A549 (cell line): ENCODE results near the gene ARHGEF28. TPM values are rescaled to one million over a fixed set of nuclear protein-coding genes. Genes with fewer than 3 reads are reported as not detected.

Experiments used
- ATAC-seq, 2 experiments: fragments of 200-7000 bp in 1 of 2; fragments of >200 bp in 1 of 2; cut with Nextera tagmentation in 1 of 2; cut with Tn5 transposase in 1 of 2; 3 replicates each; pipeline versions ENCODE4 v1.8.0 to v1.9.1; 2018 to 2020; ENCODE audit warnings: mild to moderate bottlenecking in 1 of 2, moderate library complexity in 1 of 2
- CTCF ChIA-PET: fragments of 300-600 bp; sonication (Branson Sonifier 250); formaldehyde crosslinking; extraction: SDS; loops from one replicate; lab custom pipeline; 2021; ENCODE audit warnings: antibody characterized with exemption, inconsistent platforms; lab: Yijun Ruan, JAX
- POLR2A ChIA-PET: fragments of 350-600 bp; formaldehyde crosslinking; extraction: SDS; loops from one replicate; lab custom pipeline; 2021; ENCODE audit warnings: antibody characterized with exemption, inconsistent platforms; lab: Yijun Ruan, JAX
- DNase-seq, 2 experiments: peaks; one replicate each; pipeline versions ENCODE4 v3.0.0 to v3.0.0-alpha.2; 2011 to 2016; ENCODE audit warnings: low read depth in 1 of 2, low spot score in 1 of 2
- FAIRE-seq: peaks from 2 replicates; lab custom pipeline; 2011; peaks lifted over from hg19 to GRCh38; lab: Jason Lieb, UNC
- H3K27ac ChIP-seq, 2 experiments: fragments of >200 bp; sonication (Bioruptor Twin); formaldehyde crosslinking; 3 replicates each; pipeline ENCODE4 v1.5.1; 2016 to 2017
- H3K4me1 ChIP-seq: fragments of >200 bp; sonication (Bioruptor Twin); formaldehyde crosslinking; 3 replicates; pipeline ENCODE4 v1.6.1; 2016
- H3K4me2 ChIP-seq: fragments of >200 bp; sonication (Bioruptor Twin); formaldehyde crosslinking; 3 replicates; pipeline ENCODE4 v1.6.1; 2016
- H3K4me3 ChIP-seq: fragments of >200 bp; sonication (Bioruptor Twin); formaldehyde crosslinking; 3 replicates; pipeline ENCODE4 v1.5.1; 2016
- H3K9me3 ChIP-seq: fragments of >200 bp; sonication (Bioruptor Twin); formaldehyde crosslinking; 3 replicates; pipeline ENCODE4 v1.6.1; 2016
- CHD2 ChIP-seq: fragments of 150-350 bp; IDR thresholded peaks from 2 replicates; pipeline ENCODE4 v1.6.1; 2014; ENCODE audit warnings: low read length; ENCODE audit not compliant: partially characterized antibody
- CTCF ChIP-seq: fragments of >200 bp; sonication (Bioruptor Twin); formaldehyde crosslinking; IDR thresholded peaks from 3 replicates; pipeline ENCODE4 v1.5.1; 2016
- E2F6 ChIP-seq: IDR thresholded peaks from 2 replicates; pipeline ENCODE4 v1.6.1; 2012; ENCODE audit warnings: low read depth, borderline replicate concordance
- ELK1 ChIP-seq: fragments of 150-350 bp; IDR thresholded peaks from 2 replicates; pipeline ENCODE4 v1.6.1; 2014; ENCODE audit warnings: low read depth, mild to moderate bottlenecking, low read length
- EP300 ChIP-seq, 2 experiments: fragments of >200 bp; sonication (Bioruptor Twin); formaldehyde crosslinking; IDR thresholded peaks; 2 replicates in 1 of 2; 3 replicates in 1 of 2; pipeline ENCODE4 v1.6.1; 2016 to 2017
- FOSL2 ChIP-seq, 2 experiments: fragments of 450-650 bp in 1 of 2; fragments of >200 bp in 1 of 2; sonication (Bioruptor Twin) in 1 of 2; formaldehyde crosslinking; IDR thresholded peaks; 2 replicates each; pipeline versions ENCODE4 v1.5.0 to v1.6.1; 2016 to 2020; ENCODE audit warnings: mild to moderate bottlenecking in 1 of 2, moderate library complexity in 1 of 2
- HDAC2 ChIP-seq: fragments of 200-600 bp; sonication (generic); IDR thresholded peaks from 2 replicates; pipeline ENCODE4 v1.6.1; 2016
- HES2 ChIP-seq: fragments of >200 bp; sonication (Bioruptor Twin); formaldehyde crosslinking; IDR thresholded peaks from 2 replicates; pipeline ENCODE4 v1.6.1; 2016
- HEYL ChIP-seq: fragments of 250-450 bp; sonication (Bioruptor Pico); IDR thresholded peaks from 2 replicates; pipeline ENCODE4 v1.8.0; 2021; ENCODE audit warnings: mild to moderate bottlenecking, moderate library complexity
- HOXA7 ChIP-seq: fragments of 250-450 bp; sonication (Bioruptor Pico); IDR thresholded peaks from 2 replicates; pipeline ENCODE4 v1.5.0; 2020; ENCODE audit warnings: mild to moderate bottlenecking, moderate library complexity
- HOXB5 ChIP-seq: fragments of 250-450 bp; sonication (Bioruptor Pico); IDR thresholded peaks from 2 replicates; pipeline ENCODE4 v1.5.0; 2020; ENCODE audit warnings: mild to moderate bottlenecking, moderate library complexity
- JUNB ChIP-seq: fragments of >200 bp; sonication (Bioruptor Twin); formaldehyde crosslinking; IDR thresholded peaks from 2 replicates; pipeline ENCODE4 v1.6.1; 2016
- MAFK ChIP-seq: fragments of 450-650 bp; IDR thresholded peaks from 2 replicates; pipeline ENCODE4 v1.6.1; 2014; ENCODE audit not compliant: partially characterized antibody
- NR3C1 ChIP-seq: fragments of >200 bp; sonication (Bioruptor Twin); formaldehyde crosslinking; IDR thresholded peaks from 3 replicates; pipeline ENCODE4 v1.6.1; 2017
- POLR2AphosphoS2 ChIP-seq: conservative IDR thresholded peaks from 2 replicates; pipeline ENCODE4 v1.6.1; 2012; ENCODE audit warnings: low read length, improper control_type of control experiment, inconsistent platforms
- SMC3 ChIP-seq: fragments of >200 bp; sonication (Bioruptor Twin); formaldehyde crosslinking; IDR thresholded peaks from 3 replicates; pipeline ENCODE4 v1.6.1; 2018; ENCODE audit warnings: inconsistent platforms
- TFCP2L1 ChIP-seq: fragments of 250-450 bp; sonication (Bioruptor Pico); IDR thresholded peaks from 2 replicates; pipeline ENCODE4 v1.5.0; 2021; ENCODE audit warnings: mild to moderate bottlenecking
- USF2 ChIP-seq: fragments of 450-650 bp; IDR thresholded peaks from 2 replicates; pipeline ENCODE4 v1.6.1; 2014; ENCODE audit warnings: antibody characterized with exemption
- ZSCAN20 ChIP-seq: fragments of 250-450 bp; sonication (Bioruptor Pico); IDR thresholded peaks from 2 replicates; pipeline ENCODE4 v1.8.0; 2022; ENCODE audit warnings: mild to moderate bottlenecking, moderate library complexity
- WGBS: methylation state at CpG from one replicate; pipeline ENCODE4 v1.1.6; 2017; ENCODE audit errors: missing lambda C conversion rate; 5-methylcytosine and 5-hydroxymethylcytosine counted together
- polyA plus RNA-seq, 4 experiments: library from polyadenylated mRNA; depleted of rRNA in 3 of 4; stranded (reverse); fragments of >200 nt; fragmentation: RNase III in 1 of 4; extraction: RNeasy Plus Mini Kit Qiagen cat#74134 plus additional on column Dnase treatment in 1 of 4; gene quantifications; 2 replicates in 3 of 4; 3 replicates in 1 of 4; pipeline ENCODE4 v1.2.3, GENCODE V29; 2011 to 2017
- TF ChIP-seq, protein P1 (sequence below): IDR thresholded peaks from 2 replicates; pipeline ENCODE4 v1.6.1; 2012

ARHGEF28 gene
- polyA plus RNA-seq, 2 of the 4 experiments (the other 2 are of a cell fraction) = 17.0 to 22.3 TPM

GRCh38 chr5:73851471-73852181 is 225.6 kb downstream of the ARHGEF28 start:
- no peaks in the 10 kb centered on the region for H3K9me3 ChIP-seq
- H3K4me1 ChIP-seq = peaks cover 17% of the 10 kb centered on the region
- no peak for DNase-seq
- WGBS = 58% methylated on average over 2 of the region's 2 CpGs
- no peak for FAIRE-seq
- TF ChIP-seq TFCP2L1 = no peak
- no peak for TF ChIP-seq CTCF
- TF ChIP-seq CHD2 = no peak
- TF ChIP-seq, protein P1, sequence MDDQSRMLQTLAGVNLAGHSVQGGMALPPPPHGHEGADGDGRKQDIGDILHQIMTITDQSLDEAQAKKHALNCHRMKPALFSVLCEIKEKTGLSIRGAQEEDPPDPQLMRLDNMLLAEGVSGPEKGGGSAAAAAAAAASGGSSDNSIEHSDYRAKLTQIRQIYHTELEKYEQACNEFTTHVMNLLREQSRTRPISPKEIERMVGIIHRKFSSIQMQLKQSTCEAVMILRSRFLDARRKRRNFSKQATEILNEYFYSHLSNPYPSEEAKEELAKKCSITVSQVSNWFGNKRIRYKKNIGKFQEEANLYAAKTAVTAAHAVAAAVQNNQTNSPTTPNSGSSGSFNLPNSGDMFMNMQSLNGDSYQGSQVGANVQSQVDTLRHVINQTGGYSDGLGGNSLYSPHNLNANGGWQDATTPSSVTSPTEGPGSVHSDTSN = no peak
- no peak for TF ChIP-seq HOXA7 (CRISPR knock-in tag)
- no peak for TF ChIP-seq ZSCAN20 (CRISPR knock-in tag)
- TF ChIP-seq HOXB5 (CRISPR knock-in tag) = no peak
- no peak for TF ChIP-seq FOSL2 (IDR thresholded peaks at IDR 0.05)
- no peak for TF ChIP-seq FOSL2 (CRISPR knock-in tag; IDR thresholded peaks at IDR 0.05)
- no peak for TF ChIP-seq USF2
- TF ChIP-seq NR3C1 = no peak
- TF ChIP-seq, all 56 proteins: peak for 0
- ChIA-PET CTCF (interaction anchor here (1.3 kb wide), 1 partner anchor 68 kb away, joined by 3 read pairs; no protein-coding TSS in a partner anchor), POLR2A (interaction anchor here (1.5 kb wide), 1 partner anchor 25 kb away, joined by 3 read pairs; no protein-coding TSS in a partner anchor)
- Histone ChIP-seq H3K4me2 (no peak overlapping the region), H3K4me3 (no peak overlapping the region), H3K27ac (no peak overlapping the region)
- no peak for ATAC-seq

GRCh38 chr5:73853091-73853490 is 227.1 kb downstream of the ARHGEF28 start:
- ATAC-seq (peak; percentile 39 to 62; a peak in 4 of 6 replicates), DNase-seq (peak; percentile 13 to 30), FAIRE-seq (no peak)
- Histone ChIP-seq H3K4me1 (peaks cover 17% of the 10 kb centered on the region), H3K9me3 (no peaks in the 10 kb centered on the region), H3K4me3 (no peak overlapping the region), H3K4me2 (peak overlapping the region; percentile 42), H3K27ac (peak overlapping the region in 1 of 2 experiments; percentile 45; a peak in 3 of 6 replicates)
- CTCF ChIA-PET = interaction anchor here (1.3 kb wide), 1 partner anchor 49 kb away, joined by 6 read pairs; no protein-coding TSS in a partner anchor
- POLR2A ChIA-PET = interaction anchor here (1.5 kb wide), 1 partner anchor 26 kb away, joined by 3 read pairs; no protein-coding TSS in a partner anchor
- peak; percentile 20; the same call in 1 of the 2 replicates for TF ChIP-seq JUNB
- TF ChIP-seq FOSL2 (IDR thresholded peaks at IDR 0.05) = no peak
- peak; percentile 54; the same call in 1 of the 2 replicates for TF ChIP-seq FOSL2 (CRISPR knock-in tag; IDR thresholded peaks at IDR 0.05)
- no peak for TF ChIP-seq EP300 (IDR thresholded peaks at IDR 0.05)
- TF ChIP-seq HEYL (CRISPR knock-in tag) = no peak
- WGBS = 48% methylated on average over 4 of the region's 4 CpGs

DNA sequence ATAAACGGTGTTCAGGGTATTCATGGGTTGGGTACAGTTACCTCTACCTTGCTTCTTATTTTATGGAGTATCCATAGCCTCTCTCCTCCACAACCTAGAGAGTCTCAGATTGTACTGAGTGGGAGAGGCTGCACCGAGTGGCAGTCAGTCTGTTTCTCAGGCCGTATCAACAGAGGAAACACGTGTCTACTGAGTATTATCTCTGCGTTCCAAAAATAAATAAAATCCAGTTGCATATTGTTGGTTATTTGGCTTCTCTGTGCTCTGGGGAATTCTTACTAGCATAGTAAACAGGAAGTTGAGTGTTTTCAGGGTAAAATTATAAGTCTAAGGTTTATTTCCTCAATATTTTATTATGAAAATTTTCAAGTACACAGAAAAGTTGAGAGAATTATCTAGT is 231.0 kb downstream of the ARHGEF28 start:
- WGBS = 81% methylated on average over 5 of the region's 5 CpGs
- no peak for DNase-seq
- Histone ChIP-seq H3K27ac (no peak overlapping the region), H3K4me3 (no peak overlapping the region), H3K9me3 (no peaks in the 10 kb centered on the region), H3K4me2 (no peak overlapping the region), H3K4me1 (peaks cover 30% of the 10 kb centered on the region)
- CTCF ChIA-PET = no interaction called here
- POLR2A ChIA-PET = no interaction called here
- ATAC-seq = no peak
- no peak for TF ChIP-seq HES2
- TF ChIP-seq SMC3 = no peak
- TF ChIP-seq ELK1 = no peak
- no peak for TF ChIP-seq E2F6
- no peak for TF ChIP-seq CTCF
- TF ChIP-seq MAFK = no peak
- TF ChIP-seq POLR2AphosphoS2 = no peak
- no peak for TF ChIP-seq TFCP2L1
- TF ChIP-seq, protein P1 = no peak
- TF ChIP-seq HDAC2 = no peak
- FAIRE-seq = no peak
